Loucy (cell line): ENCODE measurements around the gene RHOD.

ENCODE experiments used
- EZH2phosphoT487 ChIP-seq: fragments of 200-600 bp; IDR thresholded peaks from 2 replicates; pipeline ENCODE4 v1.6.1; 2018; ENCODE audit warnings: antibody characterized with exemption, mild to moderate bottlenecking, moderate library complexity, borderline replicate concordance
- TF ChIP-seq, protein P1 (sequence below): fragments of 200-600 bp; sonication (generic); conservative IDR thresholded peaks from 2 replicates; pipeline ENCODE4 v1.5.1; 2014; ENCODE audit warnings: mild to moderate bottlenecking, antibody characterized with exemption, low read length

DNA sequence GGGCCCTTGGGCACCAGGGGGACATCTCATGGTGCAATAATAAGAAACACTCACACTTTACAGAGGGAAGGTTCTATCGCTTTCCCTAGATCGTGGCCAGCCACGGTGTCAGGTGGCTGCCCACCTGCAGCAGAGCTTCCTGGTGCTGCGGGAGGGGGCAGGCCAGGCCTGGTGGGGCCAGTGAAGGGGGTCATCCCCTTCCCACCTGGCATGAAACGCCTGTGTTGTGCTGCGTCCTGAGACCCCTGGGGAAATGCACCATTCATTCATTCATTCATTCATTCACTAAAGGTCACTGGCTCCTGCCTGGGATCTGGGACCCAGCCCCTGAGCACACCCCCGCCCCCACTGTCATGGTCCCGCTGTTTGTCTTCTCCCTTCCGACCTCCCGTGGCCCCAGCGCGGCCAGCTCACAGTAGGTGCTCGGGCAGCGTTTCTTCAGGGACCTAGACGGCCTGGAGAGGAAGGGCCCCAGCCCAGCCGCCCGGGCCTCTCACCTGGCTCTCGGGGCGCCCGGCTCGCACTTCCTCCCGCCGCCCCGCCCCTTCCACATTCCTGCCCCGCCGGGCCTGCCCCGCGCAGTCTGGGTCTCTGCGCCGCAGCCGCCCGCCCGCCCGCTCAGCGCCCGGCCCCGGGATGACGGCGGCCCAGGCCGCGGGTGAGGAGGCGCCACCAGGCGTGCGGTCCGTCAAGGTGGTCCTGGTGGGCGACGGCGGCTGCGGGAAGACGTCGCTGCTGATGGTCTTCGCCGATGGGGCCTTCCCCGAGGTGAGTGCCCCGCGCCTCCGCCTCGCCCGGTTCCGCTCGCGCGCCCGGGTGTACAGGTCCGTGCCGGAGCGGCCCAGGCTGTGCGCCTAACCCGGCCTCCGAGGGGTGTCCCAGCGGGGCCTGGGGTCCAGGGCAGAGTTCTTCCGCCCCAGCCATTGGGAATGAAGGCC is at the start of gene RHOD:
- TF ChIP-seq, protein P1, sequence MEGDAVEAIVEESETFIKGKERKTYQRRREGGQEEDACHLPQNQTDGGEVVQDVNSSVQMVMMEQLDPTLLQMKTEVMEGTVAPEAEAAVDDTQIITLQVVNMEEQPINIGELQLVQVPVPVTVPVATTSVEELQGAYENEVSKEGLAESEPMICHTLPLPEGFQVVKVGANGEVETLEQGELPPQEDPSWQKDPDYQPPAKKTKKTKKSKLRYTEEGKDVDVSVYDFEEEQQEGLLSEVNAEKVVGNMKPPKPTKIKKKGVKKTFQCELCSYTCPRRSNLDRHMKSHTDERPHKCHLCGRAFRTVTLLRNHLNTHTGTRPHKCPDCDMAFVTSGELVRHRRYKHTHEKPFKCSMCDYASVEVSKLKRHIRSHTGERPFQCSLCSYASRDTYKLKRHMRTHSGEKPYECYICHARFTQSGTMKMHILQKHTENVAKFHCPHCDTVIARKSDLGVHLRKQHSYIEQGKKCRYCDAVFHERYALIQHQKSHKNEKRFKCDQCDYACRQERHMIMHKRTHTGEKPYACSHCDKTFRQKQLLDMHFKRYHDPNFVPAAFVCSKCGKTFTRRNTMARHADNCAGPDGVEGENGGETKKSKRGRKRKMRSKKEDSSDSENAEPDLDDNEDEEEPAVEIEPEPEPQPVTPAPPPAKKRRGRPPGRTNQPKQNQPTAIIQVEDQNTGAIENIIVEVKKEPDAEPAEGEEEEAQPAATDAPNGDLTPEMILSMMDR = no peak
- no peak for TF ChIP-seq EZH2phosphoT487
